ENCODE results near the gene SLC36A2. TPM values are rescaled to one million over a fixed set of nuclear protein-coding genes. Genes with fewer than 3 reads are reported as not detected.
"Not testable (repeated sequence)": the region's sequence is repeated elsewhere in the genome, so short reads cannot be mapped to it uniquely, and the experiment has no call there.

The SLC36A2 gene
- total and polyA plus RNA-seq, 4 donors: not detected

- Histone ChIP-seq H3K4me3 (ENCODE audit: low read length in 2 of 2) (no peak overlapping the region), H3K36me3 (ENCODE audit: control insufficient read depth in 1 of 2, insufficient read depth in 2 of 2, low read length in 1 of 2) (no peaks in the 10 kb centered on the region), H3K4me1 (ENCODE audit: control insufficient read depth in 1 of 2, insufficient read depth in 2 of 2, low read length in 2 of 2) (no peaks in the 10 kb centered on the region), H3K27me3 (ENCODE audit: control insufficient read depth in 1 of 2, insufficient read depth in 2 of 2, low read length in 1 of 2) (no peaks in the 10 kb centered on the region), H3K9me3 (ENCODE audit: control insufficient read depth, low read length) (no peaks in the 10 kb centered on the region), H3K27ac (ENCODE audit: low read depth in 1 of 2, low read length in 2 of 2) (no peak overlapping the region)
- ATAC-seq (ENCODE audit: low FRiP score) (no peak), DNase-seq (no peak)
- intact Hi-C loops (cut with DNase I): no loop called here
- 49 to 62% methylated on average over 2 of the region's 2 CpGs for WGBS, 2 donors
Observed at GRCh38 chr5:151317871-151318270, 29.5 kb downstream of the SLC36A2 start.

- DNase-seq (peak; percentile 78 to 89), ATAC-seq (ENCODE audit: low FRiP score) (peak; percentile 80)
- peaks cover 4% of the 10 kb centered on the region for H3K9me3 ChIP-seq (ENCODE audit: control insufficient read depth, low read length)
- no peaks in the 10 kb centered on the region for H3K27me3 ChIP-seq (ENCODE audit: control insufficient read depth in 1 of 2, insufficient read depth in 2 of 2, low read length in 1 of 2)
- 53 to 56% methylated on average over 8 of the region's 8 CpGs for WGBS, 2 donors
- H3K36me3 ChIP-seq (ENCODE audit: control insufficient read depth in 1 of 2, insufficient read depth in 2 of 2, low read length in 1 of 2): no peaks in the 10 kb centered on the region
- no peak overlapping the region for H3K4me3 ChIP-seq (ENCODE audit: low read length in 2 of 2)
- no peak overlapping the region for H3K27ac ChIP-seq (ENCODE audit: low read depth in 1 of 2, low read length in 2 of 2)
- intact Hi-C loops (cut with DNase I): no loop called here
- no peaks in the 10 kb centered on the region for H3K4me1 ChIP-seq (ENCODE audit: control insufficient read depth in 1 of 2, insufficient read depth in 2 of 2, low read length in 2 of 2)
Observed at GRCh38 chr5:151315998-151316597, 31.3 kb downstream of the SLC36A2 start.

- intact Hi-C loops (cut with DNase I): no loop called here
- Histone ChIP-seq H3K36me3 (ENCODE audit: control insufficient read depth in 1 of 2, insufficient read depth in 2 of 2, low read length in 1 of 2) (no peaks in the 10 kb centered on the region), H3K4me3 (ENCODE audit: low read length in 2 of 2) (no peak overlapping the region), H3K27ac (ENCODE audit: low read depth in 1 of 2, low read length in 2 of 2) (no peak overlapping the region), H3K4me1 (ENCODE audit: control insufficient read depth in 1 of 2, insufficient read depth in 2 of 2, low read length in 2 of 2) (no peaks in the 10 kb centered on the region), H3K9me3 (ENCODE audit: control insufficient read depth, low read length) (peaks cover 4% of the 10 kb centered on the region), H3K27me3 (ENCODE audit: control insufficient read depth in 1 of 2, insufficient read depth in 2 of 2, low read length in 1 of 2) (no peaks in the 10 kb centered on the region)
- WGBS, 2 donors: 32 to 39% methylated on average over 2 of the region's 2 CpGs
- DNase-seq (no peak), ATAC-seq (ENCODE audit: low FRiP score) (no peak)
Observed at GRCh38 chr5:151313357-151313756, 34.0 kb downstream of the SLC36A2 start.

GRCh38 chr5:151312756-151313324, 34.5 kb downstream of the SLC36A2 start:
- Histone ChIP-seq H3K27me3 (ENCODE audit: control insufficient read depth in 1 of 2, insufficient read depth in 2 of 2, low read length in 1 of 2) (no peaks in the 10 kb centered on the region), H3K9me3 (ENCODE audit: control insufficient read depth, low read length) (peaks cover 4% of the 10 kb centered on the region), H3K27ac (ENCODE audit: low read depth in 1 of 2, low read length in 2 of 2) (no peak overlapping the region), H3K4me1 (ENCODE audit: control insufficient read depth in 1 of 2, insufficient read depth in 2 of 2, low read length in 2 of 2) (no peaks in the 10 kb centered on the region), H3K4me3 (ENCODE audit: low read length in 2 of 2) (no peak overlapping the region), H3K36me3 (ENCODE audit: control insufficient read depth in 1 of 2, insufficient read depth in 2 of 2, low read length in 1 of 2) (no peaks in the 10 kb centered on the region)
- DNase-seq (no peak), ATAC-seq (ENCODE audit: low FRiP score) (no peak)
- intact Hi-C loops (cut with DNase I): no loop called here
- WGBS, 2 donors: 82 to 86% methylated on average over 5 of the region's 5 CpGs

- Histone ChIP-seq H3K27me3 (ENCODE audit: control insufficient read depth in 1 of 2, insufficient read depth in 2 of 2, low read length in 1 of 2) (no peaks in the 10 kb centered on the region), H3K9me3 (ENCODE audit: control insufficient read depth, low read length) (peaks cover 4% of the 10 kb centered on the region), H3K4me3 (ENCODE audit: low read length in 2 of 2) (no peak overlapping the region), H3K27ac (ENCODE audit: low read depth in 1 of 2, low read length in 2 of 2) (no peak overlapping the region), H3K4me1 (ENCODE audit: control insufficient read depth in 1 of 2, insufficient read depth in 2 of 2, low read length in 2 of 2) (no peaks in the 10 kb centered on the region), H3K36me3 (ENCODE audit: control insufficient read depth in 1 of 2, insufficient read depth in 2 of 2, low read length in 1 of 2) (no peaks in the 10 kb centered on the region)
- intact Hi-C loops (cut with DNase I): no loop called here
- no peak for DNase-seq
- no peak for ATAC-seq (ENCODE audit: low FRiP score)
Observed at GRCh38 chr5:151310932-151311331, 36.4 kb downstream of the SLC36A2 start.

GRCh38 chr5:151309821-151310220, 37.5 kb downstream of the SLC36A2 start:
- H3K4me1 ChIP-seq (ENCODE audit: control insufficient read depth in 1 of 2, insufficient read depth in 2 of 2, low read length in 2 of 2); H3K9me3 ChIP-seq (ENCODE audit: control insufficient read depth, low read length); H3K36me3 ChIP-seq (ENCODE audit: control insufficient read depth in 1 of 2, insufficient read depth in 2 of 2, low read length in 1 of 2); H3K27me3 ChIP-seq (ENCODE audit: control insufficient read depth in 1 of 2, insufficient read depth in 2 of 2, low read length in 1 of 2); intact Hi-C loops (cut with DNase I); ATAC-seq (ENCODE audit: low FRiP score); DNase-seq; H3K27ac ChIP-seq (ENCODE audit: low read depth in 1 of 2, low read length in 2 of 2); H3K4me3 ChIP-seq (ENCODE audit: low read length in 2 of 2): not testable (repeated sequence)
- 83 to 89% methylated on average over 15 of the region's 15 CpGs for WGBS, 2 donors

- H3K9me3 ChIP-seq (ENCODE audit: control insufficient read depth, low read length); H3K4me1 ChIP-seq (ENCODE audit: control insufficient read depth in 1 of 2, insufficient read depth in 2 of 2, low read length in 2 of 2); intact Hi-C loops (cut with DNase I); H3K27me3 ChIP-seq (ENCODE audit: control insufficient read depth in 1 of 2, insufficient read depth in 2 of 2, low read length in 1 of 2); DNase-seq; H3K4me3 ChIP-seq (ENCODE audit: low read length in 2 of 2); ATAC-seq (ENCODE audit: low FRiP score); H3K36me3 ChIP-seq (ENCODE audit: control insufficient read depth in 1 of 2, insufficient read depth in 2 of 2, low read length in 1 of 2); H3K27ac ChIP-seq (ENCODE audit: low read depth in 1 of 2, low read length in 2 of 2): not testable (repeated sequence)
- WGBS, 2 donors: 97 to 98% methylated on average over 14 to 27 of the region's 27 CpGs
Observed at GRCh38 chr5:151309266-151309665, 38.1 kb downstream of the SLC36A2 start.

- Histone ChIP-seq H3K27me3 (ENCODE audit: control insufficient read depth in 1 of 2, insufficient read depth in 2 of 2, low read length in 1 of 2) (no peaks in the 10 kb centered on the region), H3K36me3 (ENCODE audit: control insufficient read depth in 1 of 2, insufficient read depth in 2 of 2, low read length in 1 of 2) (no peaks in the 10 kb centered on the region), H3K4me1 (ENCODE audit: control insufficient read depth in 1 of 2, insufficient read depth in 2 of 2, low read length in 2 of 2) (no peaks in the 10 kb centered on the region), H3K9me3 (ENCODE audit: control insufficient read depth, low read length) (peaks cover 1% of the 10 kb centered on the region), H3K27ac (ENCODE audit: low read depth in 1 of 2, low read length in 2 of 2) (no peak within 1 kb of the TSS), H3K4me3 (ENCODE audit: low read length in 2 of 2) (no peak within 1 kb of the TSS)
- WGBS, 2 donors: 74 to 80% methylated on average over 2 of the region's 2 CpGs
- no peak for ATAC-seq (ENCODE audit: low FRiP score)
- no peak for DNase-seq
- intact Hi-C loops (cut with DNase I): no loop called here
Observed at GRCh38 chr5:151303666-151304065, 43.7 kb downstream of the SLC36A2 start, which contains the start of gene SLC36A3. Gene SLC36A3, minus strand, starts transcription at chr5:151303766. Its CDS starts 412 bp downstream, at chr5:151303354.

Measured in aorta (tissue), 5 donors.